Memory B cell (primary cell): ENCODE results near the gene FASLG.

Experiments
- ATAC-seq: fragments of 150-1000 bp; cut with Tn5 transposase; 2 replicates; pipeline ENCODE4 v1.10.0; 2021; ENCODE audit warnings: low read depth, mild to moderate bottlenecking, moderate library complexity
- DNase-seq, 2 donors: peaks; one replicate each; pipeline ENCODE4 v3.0.0; 2022; ENCODE audit warnings: low spot score in 2 of 2
- H3K27ac Mint-ChIP-seq: one replicate; pipeline ENCODE4 v1.8.0; 2022; ENCODE audit warnings: mild to moderate bottlenecking, moderate library complexity, mixed read lengths
- H3K27me3 Mint-ChIP-seq: one replicate; pipeline ENCODE4 v1.8.0; 2022; ENCODE audit warnings: mixed read lengths
- H3K36me3 Mint-ChIP-seq: one replicate; pipeline ENCODE4 v1.8.0; 2022; ENCODE audit warnings: mild to moderate bottlenecking, mixed read lengths
- H3K4me1 Mint-ChIP-seq: one replicate; pipeline ENCODE4 v1.8.0; 2022; ENCODE audit warnings: mixed read lengths
- H3K4me3 Mint-ChIP-seq: one replicate; pipeline ENCODE4 v1.8.0; 2022; ENCODE audit warnings: mild to moderate bottlenecking, moderate library complexity, mixed read lengths
- H3K9me3 Mint-ChIP-seq: one replicate; pipeline ENCODE4 v1.8.0; 2022; ENCODE audit warnings: mixed read lengths

The FASLG gene

DNA sequence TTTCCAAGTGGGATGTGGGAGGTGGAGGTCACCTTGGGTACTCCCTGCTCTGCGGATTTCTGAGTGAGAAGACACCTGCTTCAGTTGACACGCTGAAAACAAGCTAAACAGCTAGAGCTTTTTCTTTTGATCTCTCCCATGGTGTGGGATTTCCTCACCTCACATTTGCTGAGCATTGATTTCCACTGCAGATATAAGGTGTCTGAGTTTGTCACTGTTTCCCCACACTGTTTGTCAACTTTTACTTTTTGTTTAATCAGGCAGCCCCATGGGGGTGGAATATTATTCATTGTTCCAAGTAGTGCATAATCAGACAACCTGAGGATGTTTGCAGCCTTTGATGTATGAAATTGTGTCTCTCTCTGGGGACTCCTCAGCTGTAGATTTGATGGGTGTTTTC lies 49.5 kb downstream of the FASLG start:
- Mint-ChIP-seq H3K27me3 (no peaks in the 10 kb centered on the region), H3K27ac (no peak overlapping the region), H3K4me3 (no peak overlapping the region), H3K4me1 (peaks cover 4% of the 10 kb centered on the region), H3K36me3 (no peaks in the 10 kb centered on the region), H3K9me3 (no peaks in the 10 kb centered on the region)
- DNase-seq (no peak), ATAC-seq (no peak)

DNA sequence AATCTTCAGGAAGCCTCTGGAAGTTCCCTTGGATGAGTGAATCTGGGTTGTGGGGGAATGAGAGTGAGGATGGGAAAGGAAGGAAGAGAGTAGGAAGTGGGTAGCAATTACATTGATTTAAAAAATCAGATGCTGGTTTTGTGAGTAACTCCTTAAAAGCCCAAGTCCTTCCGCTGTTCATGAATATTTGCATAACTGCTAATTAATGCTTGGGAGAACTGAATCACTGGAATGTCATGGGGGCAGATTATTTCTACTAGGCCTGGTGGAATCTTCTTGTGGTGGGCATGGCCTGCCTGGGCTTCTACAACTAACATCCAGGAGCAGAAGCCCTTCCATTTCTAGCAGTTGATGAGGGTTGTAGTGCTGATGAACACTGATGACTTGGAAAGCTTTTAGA lies 52.7 kb downstream of the FASLG start:
- no peak for ATAC-seq
- DNase-seq = no peak
- no peaks in the 10 kb centered on the region for H3K27me3 Mint-ChIP-seq
- H3K4me1 Mint-ChIP-seq = no peaks in the 10 kb centered on the region
- no peaks in the 10 kb centered on the region for H3K9me3 Mint-ChIP-seq
- H3K4me3 Mint-ChIP-seq = no peak overlapping the region
- no peaks in the 10 kb centered on the region for H3K36me3 Mint-ChIP-seq
- H3K27ac Mint-ChIP-seq = no peak overlapping the region

- DNase-seq = no peak
- Mint-ChIP-seq H3K4me1 (no peaks in the 10 kb centered on the region), H3K27me3 (no peaks in the 10 kb centered on the region), H3K9me3 (no peaks in the 10 kb centered on the region), H3K36me3 (no peaks in the 10 kb centered on the region), H3K27ac (no peak overlapping the region), H3K4me3 (no peak overlapping the region)
- no peak for ATAC-seq
Measured at GRCh38 chr1:172713466-172713865, 54.6 kb downstream of the FASLG start.
